ENCODE results near the gene TMEM161B. TPM values are rescaled to one million over a fixed set of nuclear protein-coding genes. Genes with fewer than 3 reads are reported as not detected.
"Not testable (repeated sequence)": the region's sequence is repeated elsewhere in the genome, so short reads cannot be mapped to it uniquely, and the experiment has no call there.

TMEM161B gene
- total RNA-seq, 1 donor from 2014 or later, result 30.0 TPM

GRCh38 chr5:88248743-88249540, 19.7 kb downstream of the TMEM161B start:
- no peak for DNase-seq

- no peak for DNase-seq
Observed at GRCh38 chr5:88248094-88248493, 20.6 kb downstream of the TMEM161B start.

GRCh38 chr5:88245893-88246244, 22.8 kb downstream of the TMEM161B start:
- no peak for DNase-seq

- DNase-seq, result no peak
Observed at GRCh38 chr5:88245241-88245892, 23.3 kb downstream of the TMEM161B start.

GRCh38 chr5:88244686-88245085, 24.0 kb downstream of the TMEM161B start:
- no peak for DNase-seq

- DNase-seq, result not testable (repeated sequence)
Observed at GRCh38 chr5:88243493-88243892, 25.2 kb downstream of the TMEM161B start.

GRCh38 chr5:88238732-88239131, 29.9 kb downstream of the TMEM161B start:
- DNase-seq, result no peak

GRCh38 chr5:88236866-88237642, 31.6 kb downstream of the TMEM161B start:
- DNase-seq, result no peak

- DNase-seq, result no peak
Observed at GRCh38 chr5:88235828-88236227, 32.8 kb downstream of the TMEM161B start.

GRCh38 chr5:88235346-88235745, 33.3 kb downstream of the TMEM161B start:
- DNase-seq, result no peak

- DNase-seq, result no peak
Observed at GRCh38 chr5:88230546-88231066, 38.0 kb downstream of the TMEM161B start.

- no peak for DNase-seq
Observed at GRCh38 chr5:88226881-88227450, 41.7 kb downstream of the TMEM161B start.

- DNase-seq, result no peak
Observed at GRCh38 chr5:88214655-88215054, 54.0 kb downstream of the TMEM161B start.

GRCh38 chr5:88207575-88207974, 61.1 kb downstream of the TMEM161B start:
- no peak for DNase-seq

- DNase-seq, result no peak
Observed at GRCh38 chr5:88203981-88204750, 64.5 kb downstream of the TMEM161B start.

GRCh38 chr5:88195636-88196035, 73.0 kb downstream of the TMEM161B start:
- DNase-seq, result no peak

- no peak for DNase-seq
Observed at GRCh38 chr5:88193896-88194295, 74.7 kb downstream of the TMEM161B start.

- no peak for DNase-seq
Observed at GRCh38 chr5:88190106-88190834, 78.4 kb downstream of the TMEM161B start.

GRCh38 chr5:88189484-88189883, 79.2 kb downstream of the TMEM161B start:
- not testable (repeated sequence) for DNase-seq

GRCh38 chr5:88188458-88189132, 80.0 kb downstream of the TMEM161B start:
- DNase-seq, result no peak

Data from tongue (tissue), 2 donors.